GM23248 (cell line): Measurements from ENCODE around the gene ADGRV1. TPM values are rescaled to one million over a fixed set of nuclear protein-coding genes. Genes with fewer than 3 reads are reported as not detected.

Experiments used
- DNase-seq: peaks from one replicate; pipeline ENCODE4 v3.0.0-alpha.2; 2015
- H2AFZ ChIP-seq: fragments of 200-600 bp; sonication (generic); 2 replicates; pipeline ENCODE4 v1.6.1; 2016; ENCODE audit warnings: antibody characterized with exemption
- H3F3A ChIP-seq: fragments of 200-600 bp; sonication (generic); 2 replicates; pipeline ENCODE4 v1.6.1; 2016; ENCODE audit warnings: mild to moderate bottlenecking, antibody characterized with exemption, mixed run types; ENCODE audit not compliant: insufficient read depth
- H3K27ac ChIP-seq: fragments of 200-600 bp; sonication (generic); 2 replicates; pipeline ENCODE4 v1.5.1; 2016; ENCODE audit warnings: mild to moderate bottlenecking
- H3K27me3 ChIP-seq: fragments of 200-600 bp; sonication (generic); replicated peaks from 2 replicates; pipeline ENCODE4 v1.6.1; 2016; ENCODE audit warnings: mild to moderate bottlenecking; ENCODE audit not compliant: insufficient read depth
- H3K36me3 ChIP-seq: fragments of 200-600 bp; sonication (generic); 2 replicates; pipeline ENCODE4 v1.6.1; 2016; ENCODE audit warnings: low read depth, mild to moderate bottlenecking
- H3K4me1 ChIP-seq: fragments of 200-600 bp; sonication (generic); 2 replicates; pipeline ENCODE4 v1.6.1; 2016; ENCODE audit warnings: mild to moderate bottlenecking; ENCODE audit not compliant: insufficient read depth
- H3K4me2 ChIP-seq: fragments of 200-600 bp; sonication (generic); one replicate; pipeline ENCODE4 v1.6.1; 2016; ENCODE audit warnings: mild to moderate bottlenecking; ENCODE audit not compliant: unreplicated experiment
- H3K4me3 ChIP-seq: fragments of 200-600 bp; sonication (generic); 2 replicates; pipeline ENCODE4 v1.5.1; 2016; ENCODE audit warnings: mild to moderate bottlenecking
- H3K79me2 ChIP-seq: fragments of 200-600 bp; sonication (generic); 2 replicates; pipeline ENCODE4 v1.6.1; 2016; ENCODE audit warnings: mild to moderate bottlenecking; ENCODE audit not compliant: insufficient read depth
- H3K9ac ChIP-seq: fragments of 200-600 bp; sonication (generic); 2 replicates; pipeline ENCODE4 v1.6.1; 2016; ENCODE audit warnings: mild to moderate bottlenecking
- H3K9me2 ChIP-seq: fragments of 200-600 bp; sonication (generic); 2 replicates; pipeline ENCODE4 v1.6.1; 2016; ENCODE audit warnings: mixed run types, mild to moderate bottlenecking, moderate library complexity; ENCODE audit not compliant: insufficient read depth
- H3K9me3 ChIP-seq: fragments of 200-600 bp; sonication (generic); one replicate; pipeline ENCODE4 v1.6.1; 2017; ENCODE audit warnings: low read depth
- H4K20me1 ChIP-seq: fragments of 200-600 bp; sonication (generic); 2 replicates; pipeline ENCODE4 v1.6.0; 2016; ENCODE audit not compliant: insufficient read depth
- EZH2 ChIP-seq: fragments of 200-600 bp; sonication (generic); IDR thresholded peaks from 2 replicates; pipeline ENCODE4 v1.6.1; 2018; ENCODE audit warnings: antibody characterized with exemption, mild to moderate bottlenecking; ENCODE audit not compliant: insufficient read depth, poor library complexity, severe bottlenecking
- EZH2phosphoT487 ChIP-seq: fragments of 200-600 bp; sonication (generic); IDR thresholded peaks from 2 replicates; pipeline ENCODE4 v1.6.1; 2018; ENCODE audit warnings: antibody characterized with exemption, moderate library complexity, mild to moderate bottlenecking, low read depth; ENCODE audit not compliant: insufficient read depth
- WGBS, 2 experiments: methylation state at CpG; one replicate each; pipeline ENCODE4 v1.1.6; 2015 to 2017; ENCODE audit warnings: low lambda C conversion rate in 2 of 2, low coverage in 1 of 2; ENCODE audit errors: missing lambda C conversion rate in 2 of 2; 5-methylcytosine and 5-hydroxymethylcytosine counted together
- in situ Hi-C: fragments of 300-500 bp; cut with MboI; formaldehyde crosslinking; loops from 2 replicates; pipeline ENCODE4 v1.15.0; 2020
- polyA plus RNA-seq: library from polyadenylated mRNA; unstranded; fragments of >200 nt; fragmentation: Nextera tagmentation; extraction: Ambion mirVana; gene quantifications from 2 replicates; pipeline ENCODE4 v1.2.1, GENCODE V29; 2016
- total RNA-seq: library from RNA; depleted of rRNA; stranded (reverse); fragments of >200 nt; shearing (Covaris generic); gene quantifications from 2 replicates; pipeline ENCODE4 v1.2.3, GENCODE V29; 2014

The ADGRV1 gene
- total and polyA plus RNA-seq, 2 experiments from 2014 or later = not detected

- no peak overlapping the region for H3K9ac ChIP-seq
- in situ Hi-C loops = no loop called here
- WGBS, 2 experiments = 93% methylated on average over 3 of the region's 3 CpGs
These were observed 466.9 kb downstream of the ADGRV1 start for GRCh38 chr5:91025449-91025848.

DNA sequence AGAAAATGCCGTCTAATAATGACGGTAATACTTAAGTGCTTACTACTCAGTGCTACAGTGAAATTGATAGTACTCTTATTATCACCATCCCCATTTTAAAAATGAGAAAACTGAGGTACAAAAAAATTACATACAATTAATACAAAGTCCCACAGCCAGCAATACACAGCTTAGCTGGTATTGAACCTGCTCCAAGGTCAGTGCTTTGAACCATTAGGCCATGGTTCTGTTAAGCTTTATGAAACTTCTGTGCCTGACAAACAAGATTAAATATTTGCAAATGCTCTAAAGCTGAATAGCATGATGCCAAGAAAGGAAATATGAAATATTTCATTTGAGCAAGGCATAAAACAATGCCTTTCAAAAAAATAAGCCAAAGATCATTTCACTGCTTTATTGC, 467.4 kb downstream of the ADGRV1 start:
- H3K4me2 ChIP-seq = no peak overlapping the region
- in situ Hi-C loops = no loop called here
- no peaks in the 10 kb centered on the region for H3K79me2 ChIP-seq
- H3K9ac ChIP-seq = no peak overlapping the region
- H3K9me2 ChIP-seq = no peaks in the 10 kb centered on the region
- no peaks in the 10 kb centered on the region for H4K20me1 ChIP-seq
- DNase-seq = no peak
- WGBS, 2 experiments = 90 to 98% methylated on average over 2 of the region's 2 CpGs
- no peaks in the 10 kb centered on the region for H3K36me3 ChIP-seq
- no peak overlapping the region for H3K27ac ChIP-seq
- H2AFZ ChIP-seq = no peak overlapping the region
- H3F3A ChIP-seq = no peaks in the 10 kb centered on the region
- H3K9me3 ChIP-seq = no peaks in the 10 kb centered on the region
- peaks cover 6% of the 10 kb centered on the region for H3K27me3 ChIP-seq
- no peak overlapping the region for H3K4me3 ChIP-seq
- TF ChIP-seq EZH2 = no peak
- no peak for TF ChIP-seq EZH2phosphoT487
- H3K4me1 ChIP-seq = no peaks in the 10 kb centered on the region

More at GRCh38 chr5:91025449-91025848, 466.9 kb downstream of the ADGRV1 start:
- Histone ChIP-seq H3K9me3 (no peaks in the 10 kb centered on the region), H3K27me3 (peaks cover 6% of the 10 kb centered on the region), H3K4me2 (no peak overlapping the region), H3F3A (no peaks in the 10 kb centered on the region), H3K4me1 (no peaks in the 10 kb centered on the region), H3K9me2 (no peaks in the 10 kb centered on the region), H3K27ac (no peak overlapping the region), H4K20me1 (no peaks in the 10 kb centered on the region), H2AFZ (no peak overlapping the region), H3K79me2 (no peaks in the 10 kb centered on the region), H3K4me3 (no peak overlapping the region), H3K36me3 (no peaks in the 10 kb centered on the region)
- TF ChIP-seq EZH2phosphoT487 (no peak), EZH2 (no peak)
- no peak for DNase-seq

DNA sequence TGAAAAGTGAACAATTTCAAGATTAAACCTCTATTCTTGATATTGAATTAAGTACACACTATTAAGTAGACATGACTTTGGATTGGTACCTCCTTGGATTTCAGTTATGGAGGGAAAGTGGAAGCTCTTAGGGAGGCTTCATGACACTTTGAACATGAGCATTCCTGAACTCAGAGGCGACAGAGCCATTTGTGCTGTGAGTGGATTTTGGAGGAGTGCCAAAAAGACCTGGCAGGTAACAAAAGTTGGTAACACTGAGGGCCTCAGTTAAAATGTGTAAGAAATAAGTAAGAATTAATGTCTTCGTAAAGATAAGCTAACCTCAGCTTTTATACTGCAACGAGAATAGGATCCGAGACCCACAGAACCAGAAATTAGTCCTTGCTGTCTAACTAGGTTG, 467.9 kb downstream of the ADGRV1 start:
- Histone ChIP-seq H3K9me2 (no peaks in the 10 kb centered on the region), H4K20me1 (no peaks in the 10 kb centered on the region)

GRCh38 chr5:91027405-91028139, 469.0 kb downstream of the ADGRV1 start:
- Histone ChIP-seq H3K4me3 (no peak overlapping the region), H4K20me1 (no peaks in the 10 kb centered on the region), H3K4me1 (no peaks in the 10 kb centered on the region), H3K9me3 (no peaks in the 10 kb centered on the region), H3K79me2 (no peaks in the 10 kb centered on the region), H3K27me3 (peaks cover 6% of the 10 kb centered on the region), H3K9ac (no peak overlapping the region), H3K27ac (no peak overlapping the region), H3K9me2 (no peaks in the 10 kb centered on the region), H3K4me2 (no peak overlapping the region), H3K36me3 (no peaks in the 10 kb centered on the region), H2AFZ (no peak overlapping the region), H3F3A (no peaks in the 10 kb centered on the region)
- in situ Hi-C loops = no loop called here
- 87 to 94% methylated on average over 1 of the region's 1 CpG for WGBS, 2 experiments
- DNase-seq = no peak
- TF ChIP-seq EZH2 = no peak
- no peak for TF ChIP-seq EZH2phosphoT487

More for the DNA sequence above, 467.9 kb downstream of the ADGRV1 start:
- in situ Hi-C loops = no loop called here
- no peak overlapping the region for H2AFZ ChIP-seq
- H3K4me3 ChIP-seq = no peak overlapping the region
- no peaks in the 10 kb centered on the region for H3K9me3 ChIP-seq
- H3K4me1 ChIP-seq = no peaks in the 10 kb centered on the region
- H3K9ac ChIP-seq = no peak overlapping the region
- H3K4me2 ChIP-seq = no peak overlapping the region
- no peaks in the 10 kb centered on the region for H3F3A ChIP-seq
- no peak for DNase-seq
- no peak for TF ChIP-seq EZH2
- no peak for TF ChIP-seq EZH2phosphoT487
- no peaks in the 10 kb centered on the region for H3K79me2 ChIP-seq
- 72 to 74% methylated on average over 4 of the region's 4 CpGs for WGBS, 2 experiments
- H3K27me3 ChIP-seq = peaks cover 6% of the 10 kb centered on the region
- no peak overlapping the region for H3K27ac ChIP-seq
- no peaks in the 10 kb centered on the region for H3K36me3 ChIP-seq
